DND-41 (cell line): ENCODE measurements around the gene TTLL11.

Source experiments
- ATAC-seq: fragments of 200-7000 bp; cut with Tn5 transposase; 3 replicates; pipeline ENCODE4 v1.9.1; 2021; ENCODE audit warnings: low read depth; ENCODE audit not compliant: insufficient read depth
- DNase-seq: peaks from one replicate; pipeline ENCODE4 v3.0.0-alpha.2; 2020
- H2AFZ ChIP-seq: 2 replicates; pipeline ENCODE4 v1.6.0; 2012; ENCODE audit warnings: low read depth, low read length
- H3K27ac ChIP-seq: 2 replicates; pipeline ENCODE4 v1.5.1; 2012; ENCODE audit warnings: low read length, inconsistent platforms
- H3K27me3 ChIP-seq: fragments of 200-600 bp; sonication (generic); 2 replicates; pipeline ENCODE4 v1.6.0; 2012; ENCODE audit warnings: low read length, mild to moderate bottlenecking, inconsistent platforms; ENCODE audit not compliant: insufficient read depth, poor library complexity
- H3K36me3 ChIP-seq: 2 replicates; pipeline ENCODE4 v1.5.1; 2012; ENCODE audit warnings: low read length, inconsistent platforms; ENCODE audit not compliant: insufficient read depth
- H3K4me1 ChIP-seq: 2 replicates; pipeline ENCODE4 v1.5.1; 2012; ENCODE audit warnings: mild to moderate bottlenecking, low read length; ENCODE audit not compliant: insufficient read depth
- H3K4me2 ChIP-seq: 2 replicates; pipeline ENCODE4 v1.6.0; 2012; ENCODE audit warnings: mild to moderate bottlenecking, moderate library complexity, low read length, inconsistent platforms; ENCODE audit not compliant: insufficient read depth
- H3K4me3 ChIP-seq, 2 experiments: fragments of 200-600 bp in 1 of 2; shearing (Covaris generic) in 1 of 2; 2 replicates each; pipeline ENCODE4 v1.5.1; 2012 to 2016; ENCODE audit warnings: inconsistent platforms in 2 of 2, low read length in 2 of 2, mild to moderate bottlenecking in 2 of 2, low read depth in 1 of 2, moderate library complexity in 1 of 2
- H3K79me2 ChIP-seq: 2 replicates; pipeline ENCODE4 v1.6.0; 2012; ENCODE audit warnings: low read length, inconsistent platforms; ENCODE audit not compliant: insufficient read depth
- H3K9ac ChIP-seq: 2 replicates; pipeline ENCODE4 v1.6.0; 2012; ENCODE audit warnings: low read depth, mild to moderate bottlenecking, inconsistent platforms, low read length, moderate library complexity
- H3K9me3 ChIP-seq: 2 replicates; pipeline ENCODE4 v1.5.1; 2012; ENCODE audit warnings: low read length, moderate library complexity, mild to moderate bottlenecking, inconsistent platforms; ENCODE audit not compliant: insufficient read depth, severe bottlenecking
- H4K20me1 ChIP-seq: 2 replicates; pipeline ENCODE4 v1.6.0; 2012; ENCODE audit warnings: low read length; ENCODE audit not compliant: insufficient read depth
- EZH2 ChIP-seq: IDR thresholded peaks from 3 replicates; pipeline ENCODE4 v1.6.1; 2012; ENCODE audit warnings: borderline replicate concordance, low read depth, mild to moderate bottlenecking, moderate library complexity, low read length, inconsistent platforms; ENCODE audit not compliant: severe bottlenecking
- TF ChIP-seq, protein P1 (sequence below): IDR thresholded peaks from 2 replicates; pipeline ENCODE4 v1.5.1; 2012; ENCODE audit warnings: borderline replicate concordance, low read length, moderate library complexity, mild to moderate bottlenecking; ENCODE audit not compliant: poor library complexity, severe bottlenecking; ENCODE audit errors: extremely low read depth

The TTLL11 gene

GRCh38 chr9:121815084-121815483 lies 278.0 kb downstream of the TTLL11 start:
- Histone ChIP-seq H3K9me3 (no peaks in the 10 kb centered on the region), H3K9ac (no peak overlapping the region), H3K4me3 (no peak overlapping the region), H4K20me1 (no peaks in the 10 kb centered on the region), H3K27ac (no peak overlapping the region), H3K4me1 (no peaks in the 10 kb centered on the region), H3K4me2 (no peak overlapping the region), H2AFZ (no peak overlapping the region), H3K79me2 (no peaks in the 10 kb centered on the region), H3K36me3 (no peaks in the 10 kb centered on the region), H3K27me3 (no peaks in the 10 kb centered on the region)
- ATAC-seq (no peak), DNase-seq (no peak)
- TF ChIP-seq, protein P1, sequence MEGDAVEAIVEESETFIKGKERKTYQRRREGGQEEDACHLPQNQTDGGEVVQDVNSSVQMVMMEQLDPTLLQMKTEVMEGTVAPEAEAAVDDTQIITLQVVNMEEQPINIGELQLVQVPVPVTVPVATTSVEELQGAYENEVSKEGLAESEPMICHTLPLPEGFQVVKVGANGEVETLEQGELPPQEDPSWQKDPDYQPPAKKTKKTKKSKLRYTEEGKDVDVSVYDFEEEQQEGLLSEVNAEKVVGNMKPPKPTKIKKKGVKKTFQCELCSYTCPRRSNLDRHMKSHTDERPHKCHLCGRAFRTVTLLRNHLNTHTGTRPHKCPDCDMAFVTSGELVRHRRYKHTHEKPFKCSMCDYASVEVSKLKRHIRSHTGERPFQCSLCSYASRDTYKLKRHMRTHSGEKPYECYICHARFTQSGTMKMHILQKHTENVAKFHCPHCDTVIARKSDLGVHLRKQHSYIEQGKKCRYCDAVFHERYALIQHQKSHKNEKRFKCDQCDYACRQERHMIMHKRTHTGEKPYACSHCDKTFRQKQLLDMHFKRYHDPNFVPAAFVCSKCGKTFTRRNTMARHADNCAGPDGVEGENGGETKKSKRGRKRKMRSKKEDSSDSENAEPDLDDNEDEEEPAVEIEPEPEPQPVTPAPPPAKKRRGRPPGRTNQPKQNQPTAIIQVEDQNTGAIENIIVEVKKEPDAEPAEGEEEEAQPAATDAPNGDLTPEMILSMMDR, result no peak
- TF ChIP-seq EZH2, result no peak

DNA sequence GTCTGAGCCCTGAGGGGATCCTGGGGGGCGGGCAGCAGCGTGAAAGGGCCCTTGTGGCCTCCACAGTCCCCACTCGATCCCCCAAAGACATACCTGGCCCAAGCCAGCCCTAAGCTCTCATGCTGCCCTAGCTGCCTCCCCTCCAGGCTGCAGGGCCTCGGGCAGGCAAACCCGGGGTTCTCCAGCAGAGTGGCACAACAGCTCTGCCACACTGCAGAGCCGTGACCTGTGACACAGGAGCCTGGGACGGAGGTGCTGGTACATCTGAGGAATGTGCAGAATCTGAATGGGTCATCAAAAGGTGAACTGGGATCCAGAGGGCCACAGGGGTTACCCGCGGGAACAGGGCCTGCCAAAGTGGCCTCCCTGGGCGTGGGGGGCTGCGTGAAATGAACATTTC lies 278.5 kb downstream of the TTLL11 start:
- H3K9me3 ChIP-seq, result no peaks in the 10 kb centered on the region
- no peak for ATAC-seq
- H3K36me3 ChIP-seq, result no peaks in the 10 kb centered on the region
- TF ChIP-seq EZH2, result no peak
- TF ChIP-seq, protein P1, result no peak
- no peaks in the 10 kb centered on the region for H4K20me1 ChIP-seq
- no peak overlapping the region for H3K4me2 ChIP-seq
- no peak for DNase-seq
- no peaks in the 10 kb centered on the region for H3K27me3 ChIP-seq
- H2AFZ ChIP-seq, result no peak overlapping the region
- H3K4me3 ChIP-seq, result no peak overlapping the region
- no peaks in the 10 kb centered on the region for H3K79me2 ChIP-seq
- H3K27ac ChIP-seq, result no peak overlapping the region
- no peaks in the 10 kb centered on the region for H3K4me1 ChIP-seq
- no peak overlapping the region for H3K9ac ChIP-seq

DNA sequence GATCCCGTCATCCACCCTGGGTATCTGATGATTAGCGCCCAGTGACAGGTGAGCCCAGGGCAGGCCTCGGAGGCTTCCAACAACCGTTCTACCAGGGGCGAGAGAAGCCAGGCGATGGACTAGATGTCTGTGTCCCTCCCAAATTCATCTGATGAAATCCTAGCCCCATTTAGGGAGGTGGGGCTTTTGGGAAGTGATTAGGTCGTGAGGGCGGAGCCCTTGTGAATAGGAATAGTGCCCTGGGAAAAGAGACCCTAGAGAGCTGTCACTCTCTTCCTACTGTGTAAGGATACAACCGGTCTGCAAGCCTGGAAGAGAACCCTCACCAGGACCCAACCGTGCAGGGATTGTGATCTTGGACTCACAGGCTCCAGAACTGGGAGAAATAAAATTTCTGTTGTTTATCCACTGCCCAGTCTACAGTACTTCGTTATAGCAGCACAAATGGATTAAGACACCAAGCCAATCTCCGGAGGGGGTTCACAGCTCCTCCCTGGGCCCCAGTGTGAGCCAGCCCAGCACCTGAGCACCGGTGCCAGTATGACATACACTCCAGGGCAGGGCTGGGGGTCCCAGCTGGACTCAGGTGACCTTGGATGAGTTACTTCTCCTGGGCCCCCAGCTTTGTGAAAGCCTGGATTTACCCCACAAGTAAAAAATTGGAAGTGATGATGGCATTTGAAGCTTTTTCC lies 279.4 kb downstream of the TTLL11 start:
- Histone ChIP-seq H4K20me1 (no peaks in the 10 kb centered on the region), H3K9me3 (no peaks in the 10 kb centered on the region), H3K27ac (no peak overlapping the region), H3K36me3 (no peaks in the 10 kb centered on the region), H2AFZ (no peak overlapping the region), H3K27me3 (no peaks in the 10 kb centered on the region), H3K4me1 (no peaks in the 10 kb centered on the region), H3K79me2 (no peaks in the 10 kb centered on the region), H3K4me3 (no peak overlapping the region), H3K9ac (no peak overlapping the region), H3K4me2 (no peak overlapping the region)
- DNase-seq, result no peak
- TF ChIP-seq, protein P1, result no peak
- no peak for TF ChIP-seq EZH2
- ATAC-seq, result no peak
